Testis (tissue), 3 donors: Measurements from ENCODE around the gene SKAP1. TPM values are rescaled to one million over a fixed set of nuclear protein-coding genes. Genes with fewer than 3 reads are reported as not detected.

ENCODE experiments used
- DNase-seq: peaks from one replicate; pipeline ENCODE4 v3.0.0-alpha.2; 2019
- H3K27ac ChIP-seq, 2 donors: fragments of 200-600 bp; sonication (generic); one replicate each; pipeline ENCODE4 v1.5.1; 2019
- H3K27me3 ChIP-seq: fragments of 200-600 bp; sonication (generic); one replicate; pipeline ENCODE4 v1.5.1; 2019
- H3K36me3 ChIP-seq: fragments of 200-600 bp; sonication (generic); one replicate; pipeline ENCODE4 v1.5.1; 2017; ENCODE audit warnings: low read depth; ENCODE audit errors: missing control alignments
- H3K4me1 ChIP-seq: fragments of 200-600 bp; sonication (generic); one replicate; pipeline ENCODE4 v1.5.1; 2019
- H3K4me3 ChIP-seq, 2 donors: fragments of 200-600 bp; sonication (generic); one replicate each; pipeline ENCODE4 v1.5.1; 2017 to 2019
- H3K9me3 ChIP-seq: fragments of 200-600 bp; sonication (generic); one replicate; pipeline ENCODE4 v1.5.1; 2017
- CTCF ChIP-seq, 3 experiments: fragments of 450-650 bp in 2 of 3; fragments of 200-600 bp in 1 of 3; sonication (generic) in 1 of 3; IDR thresholded peaks; one replicate each; pipeline ENCODE4 v1.5.1; 2016 to 2019; ENCODE audit warnings: antibody characterized with exemption in 3 of 3, mild to moderate bottlenecking in 2 of 3, moderate library complexity in 1 of 3
- POLR2A ChIP-seq: fragments of 450-650 bp; IDR thresholded peaks from one replicate; pipeline ENCODE4 v1.6.1; 2017; ENCODE audit warnings: antibody characterized with exemption, mild to moderate bottlenecking, moderate library complexity
- WGBS, 2 donors: methylation state at CpG; one replicate each; pipeline ENCODE4 v1.1.5; 2018; 5-methylcytosine and 5-hydroxymethylcytosine counted together
- intact Hi-C: fragments of 100-400 bp; cut with DNase I; formaldehyde crosslinking; loops from one replicate; pipeline ENCODE4 v1.15.1; 2023; ENCODE audit warnings: low total_unique reads
- polyA plus RNA-seq: library from polyadenylated mRNA; stranded (reverse); fragments of 350-450 nt; fragmentation: Illumina TruSeq; extraction: RNeasy Lipid Tissue Mini Kit (QIAGEN cat#74804); gene quantifications from one replicate; pipeline ENCODE4 v1.2.3, GENCODE V29; 2014; ENCODE audit warnings: low read depth, low replicate concordance; ENCODE audit not compliant: insufficient read depth
- total RNA-seq, 2 donors: library from RNA; depleted of rRNA; stranded (reverse); fragments of >200 nt; gene quantifications; one replicate each; pipeline ENCODE4 v1.2.3, GENCODE V29; 2016

The SKAP1 gene
- total and polyA plus RNA-seq, 3 donors from 2014 or later: 9.0 to 34.1 (median 16.9) TPM

GRCh38 chr17:48125829-48126531 is 304.0 kb downstream of the SKAP1 start:
- Histone ChIP-seq H3K4me3 (no peak overlapping the region), H3K27ac (no peak overlapping the region), H3K9me3 (no peaks in the 10 kb centered on the region), H3K27me3 (no peaks in the 10 kb centered on the region), H3K4me1 (peaks cover 4% of the 10 kb centered on the region), H3K36me3 (no peaks in the 10 kb centered on the region)
- no peak for DNase-seq
- WGBS, 2 donors: 42 to 56% methylated on average over 9 of the region's 9 CpGs
- TF ChIP-seq CTCF (IDR thresholded peaks at IDR 0.05) (no peak), POLR2A (no peak)
- intact Hi-C loops: no loop called here

- Histone ChIP-seq H3K27me3 (no peaks in the 10 kb centered on the region), H3K36me3 (no peaks in the 10 kb centered on the region)
- 93 to 96% methylated on average over 4 of the region's 4 CpGs for WGBS, 2 donors
These were observed 306.1 kb downstream of the SKAP1 start for GRCh38 chr17:48123776-48124388.

GRCh38 chr17:48123111-48123510 is 306.9 kb downstream of the SKAP1 start:
- WGBS, 2 donors: 84 to 85% methylated on average over 6 of the region's 6 CpGs
- intact Hi-C loops: no loop called here

More at GRCh38 chr17:48123776-48124388, 306.1 kb downstream of the SKAP1 start:
- intact Hi-C loops: no loop called here
- no peak for TF ChIP-seq POLR2A
- TF ChIP-seq CTCF (IDR thresholded peaks at IDR 0.05): no peak
- Histone ChIP-seq H3K4me3 (no peak overlapping the region), H3K9me3 (no peaks in the 10 kb centered on the region), H3K4me1 (peaks cover 4% of the 10 kb centered on the region), H3K27ac (no peak overlapping the region)
- DNase-seq: no peak

GRCh38 chr17:48122665-48123045 is 307.4 kb downstream of the SKAP1 start:
- WGBS, 2 donors: 65 to 90% methylated on average over 3 of the region's 3 CpGs
- DNase-seq: no peak
- no peak overlapping the region for H3K27ac ChIP-seq
- no peaks in the 10 kb centered on the region for H3K9me3 ChIP-seq
- H3K27me3 ChIP-seq: no peaks in the 10 kb centered on the region
- H3K4me1 ChIP-seq: peaks cover 4% of the 10 kb centered on the region
- intact Hi-C loops: no loop called here
- H3K36me3 ChIP-seq: no peaks in the 10 kb centered on the region
- no peak overlapping the region for H3K4me3 ChIP-seq
- no peak for TF ChIP-seq CTCF (IDR thresholded peaks at IDR 0.05)
- TF ChIP-seq POLR2A: no peak

More at GRCh38 chr17:48123111-48123510, 306.9 kb downstream of the SKAP1 start:
- no peaks in the 10 kb centered on the region for H3K36me3 ChIP-seq
- H3K27me3 ChIP-seq: no peaks in the 10 kb centered on the region
- H3K27ac ChIP-seq: no peak overlapping the region
- no peak overlapping the region for H3K4me3 ChIP-seq
- peaks cover 4% of the 10 kb centered on the region for H3K4me1 ChIP-seq
- H3K9me3 ChIP-seq: no peaks in the 10 kb centered on the region
- no peak for DNase-seq
- TF ChIP-seq POLR2A (no peak), CTCF (IDR thresholded peaks at IDR 0.05) (no peak)
